ENCODE data around the gene KHDRBS1.

Gene KHDRBS1

GRCh38 chr1:32007591-32007940 is 6.1 kb upstream of the KHDRBS1 start:
- no peak overlapping the region for H3K27ac ChIP-seq (ENCODE audit: extremely low read depth, low read depth, low read length)
- no peaks in the 10 kb centered on the region for H3K9me3 ChIP-seq (ENCODE audit: control insufficient read depth, insufficient read depth, low read depth, low read length)
- no peak overlapping the region for H3K4me3 ChIP-seq (ENCODE audit: low read depth, low read length)
- POLR2A ChIA-PET, result no interaction called here
- H3K4me1 ChIP-seq (ENCODE audit: control insufficient read depth, insufficient read depth, low read length), result no peaks in the 10 kb centered on the region
- no peak for TF ChIP-seq ZNF837 (tag by site-specific recombination; IDR thresholded peaks at IDR 0.05)
- 0 out of 2 replicates have a peak, but pooled peaks have one; percentile 25 for TF ChIP-seq PRDM1 (tag by site-specific recombination; IDR thresholded peaks at IDR 0.05)
- CTCF ChIA-PET, result interaction anchor here (0.5 to 0.6 kb wide), 2 partner anchors 22 to 34 kb away, joined by 3 to 4 read pairs; no protein-coding TSS in a partner anchor
- H3K36me3 ChIP-seq (ENCODE audit: control insufficient read depth in 2 of 2, insufficient read depth in 1 of 2, low read length in 2 of 2), result no peaks in the 10 kb centered on the region

- Histone ChIP-seq H3K9me3 (ENCODE audit: control insufficient read depth, insufficient read depth, low read depth, low read length) (no peaks in the 10 kb centered on the region), H3K4me3 (ENCODE audit: low read depth, low read length) (no peak overlapping the region), H3K27ac (ENCODE audit: extremely low read depth, low read depth, low read length) (no peak overlapping the region), H3K36me3 (ENCODE audit: control insufficient read depth in 2 of 2, insufficient read depth in 1 of 2, low read length in 2 of 2) (no peaks in the 10 kb centered on the region), H3K4me1 (ENCODE audit: control insufficient read depth, insufficient read depth, low read length) (no peaks in the 10 kb centered on the region)
- ChIA-PET CTCF (interaction anchor here (1.1 kb wide), 1 partner anchor 46 kb away, joined by 3 read pairs; no protein-coding TSS in a partner anchor), POLR2A (no interaction called here)
- TF ChIP-seq INSM2 (tag by site-specific recombination; IDR thresholded peaks at IDR 0.05) (no peak), ZNF830 (tag by site-specific recombination; IDR thresholded peaks at IDR 0.05; ENCODE audit: low read depth) (no peak), ZNF266 (tag by site-specific recombination; IDR thresholded peaks at IDR 0.05; ENCODE audit: low read depth) (no peak), ZNF677 (tag by site-specific recombination; IDR thresholded peaks at IDR 0.05) (no peak), ZNF571 (tag by site-specific recombination; IDR thresholded peaks at IDR 0.05) (no peak), SCRT1 (tag by site-specific recombination; IDR thresholded peaks at IDR 0.05; ENCODE audit: borderline replicate concordance) (no peak), CTCF (tag by site-specific recombination; IDR thresholded peaks at IDR 0.05) (no peak), ZNF560 (tag by site-specific recombination; IDR thresholded peaks at IDR 0.05; ENCODE audit: borderline replicate concordance) (no peak), ZNF2 (tag by site-specific recombination; IDR thresholded peaks at IDR 0.05) (no peak), ZFP3 (tag by site-specific recombination; IDR thresholded peaks at IDR 0.05; ENCODE audit: low read depth) (no peak), ZNF580 (tag by site-specific recombination; IDR thresholded peaks at IDR 0.05) (no peak), ZNF19 (tag by site-specific recombination; IDR thresholded peaks at IDR 0.05; ENCODE audit: low read depth) (no peak), BCL11B (tag by site-specific recombination; IDR thresholded peaks at IDR 0.05; ENCODE audit: low read depth) (no peak), SP2 (tag by site-specific recombination; IDR thresholded peaks at IDR 0.05) (no peak), ZNF670 (tag by site-specific recombination; IDR thresholded peaks at IDR 0.05; ENCODE audit: low read depth) (no peak)
- TF ChIP-seq, protein P1, sequence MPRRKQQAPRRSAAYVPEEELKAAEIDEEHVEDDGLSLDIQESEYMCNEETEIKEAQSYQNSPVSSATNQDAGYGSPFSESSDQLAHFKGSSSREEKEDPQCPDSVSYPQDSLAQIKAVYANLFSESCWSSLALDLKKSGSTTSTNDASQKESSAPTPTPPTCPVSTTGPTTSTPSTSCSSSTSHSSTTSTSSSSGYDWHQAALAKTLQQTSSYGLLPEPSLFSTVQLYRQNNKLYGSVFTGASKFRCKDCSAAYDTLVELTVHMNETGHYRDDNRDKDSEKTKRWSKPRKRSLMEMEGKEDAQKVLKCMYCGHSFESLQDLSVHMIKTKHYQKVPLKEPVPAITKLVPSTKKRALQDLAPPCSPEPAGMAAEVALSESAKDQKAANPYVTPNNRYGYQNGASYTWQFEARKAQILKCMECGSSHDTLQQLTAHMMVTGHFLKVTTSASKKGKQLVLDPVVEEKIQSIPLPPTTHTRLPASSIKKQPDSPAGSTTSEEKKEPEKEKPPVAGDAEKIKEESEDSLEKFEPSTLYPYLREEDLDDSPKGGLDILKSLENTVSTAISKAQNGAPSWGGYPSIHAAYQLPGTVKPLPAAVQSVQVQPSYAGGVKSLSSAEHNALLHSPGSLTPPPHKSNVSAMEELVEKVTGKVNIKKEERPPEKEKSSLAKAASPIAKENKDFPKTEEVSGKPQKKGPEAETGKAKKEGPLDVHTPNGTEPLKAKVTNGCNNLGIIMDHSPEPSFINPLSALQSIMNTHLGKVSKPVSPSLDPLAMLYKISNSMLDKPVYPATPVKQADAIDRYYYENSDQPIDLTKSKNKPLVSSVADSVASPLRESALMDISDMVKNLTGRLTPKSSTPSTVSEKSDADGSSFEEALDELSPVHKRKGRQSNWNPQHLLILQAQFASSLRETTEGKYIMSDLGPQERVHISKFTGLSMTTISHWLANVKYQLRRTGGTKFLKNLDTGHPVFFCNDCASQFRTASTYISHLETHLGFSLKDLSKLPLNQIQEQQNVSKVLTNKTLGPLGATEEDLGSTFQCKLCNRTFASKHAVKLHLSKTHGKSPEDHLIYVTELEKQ (tag by site-specific recombination; IDR thresholded peaks at IDR 0.05; ENCODE audit: borderline replicate concordance), result no peak
Measured at GRCh38 chr1:32010246-32010645, 3.4 kb upstream of the KHDRBS1 start.
